Ureter (tissue), 1 donor: ENCODE results near the gene SERPING1. TPM values are rescaled to one million over a fixed set of nuclear protein-coding genes. Genes with fewer than 3 reads are reported as not detected.

ENCODE experiments used
- DNase-seq: peaks from one replicate; pipeline ENCODE4 v3.0.0-alpha.2; 2020; ENCODE audit warnings: low spot score
- total RNA-seq: library from RNA; stranded (reverse); gene quantifications from one replicate; pipeline ENCODE4 v1.2.4, GENCODE V29; 2023
- donor health status: DM: yes; HTN: yes; CAD: no.

SERPING1 gene
- total RNA-seq, 1 donor from 2014 or later: 302 TPM

- DNase-seq: no peak
Observed at GRCh38 chr11:57652662-57653061, 55.2 kb downstream of the SERPING1 start.

GRCh38 chr11:57653163-57653562, 55.7 kb downstream of the SERPING1 start:
- DNase-seq: no peak

- no peak for DNase-seq
Observed at GRCh38 chr11:57656885-57657193, 59.4 kb downstream of the SERPING1 start.

GRCh38 chr11:57657194-57658022, 59.9 kb downstream of the SERPING1 start, which contains the start of gene CLP1:
Gene CLP1, plus strand, starts transcription at chr11:57657762. Its CDS starts 1,715 bp downstream, at chr11:57659477.
- DNase-seq: peak; percentile 100

- no peak for DNase-seq
Observed at GRCh38 chr11:57658023-57658361, 60.5 kb downstream of the SERPING1 start.

GRCh38 chr11:57659669-57660068, 62.2 kb downstream of the SERPING1 start:
- no peak for DNase-seq

GRCh38 chr11:57662893-57663292, 65.4 kb downstream of the SERPING1 start:
- DNase-seq: no peak

GRCh38 chr11:57663975-57664374, 66.5 kb downstream of the SERPING1 start:
- no peak for DNase-seq

Other genes starting within 250 kb of the SERPING1 start
- gene PRG3, start 216.5 kb upstream of the SERPING1 start, total RNA-seq: not detected
- 0.55 TPM for gene PRG2, start 207.0 kb upstream of the SERPING1 start, total RNA-seq
- gene SLC43A3, start 170.6 kb upstream of the SERPING1 start, total RNA-seq: 27.2 TPM
- 1.5 TPM for gene RTN4RL2, start 137.2 kb upstream of the SERPING1 start, total RNA-seq
- 10.4 TPM for gene SLC43A1, start 82.0 kb upstream of the SERPING1 start, total RNA-seq
- 50.5 TPM for gene TIMM10, start 66.9 kb upstream of the SERPING1 start, total RNA-seq
- not detected for gene SMTNL1, start 60.1 kb upstream of the SERPING1 start, total RNA-seq
- gene UBE2L6, start 30.0 kb upstream of the SERPING1 start, total RNA-seq: 83.1 TPM
- 0.44 TPM for gene YPEL4, start 52.2 kb downstream of the SERPING1 start, total RNA-seq
- 10.0 TPM for gene CLP1, start 60.1 kb downstream of the SERPING1 start, total RNA-seq
- gene ZDHHC5, start 70.4 kb downstream of the SERPING1 start, total RNA-seq: 91.9 TPM
- 12.7 TPM for gene MED19, start 114.5 kb downstream of the SERPING1 start, total RNA-seq
- 108 TPM for gene TMX2, start 114.9 kb downstream of the SERPING1 start, total RNA-seq
- gene SELENOH, start 143.8 kb downstream of the SERPING1 start, total RNA-seq: 111 TPM
- gene BTBD18, start 154.1 kb downstream of the SERPING1 start, total RNA-seq: not detected
- gene CTNND1, start 164.1 kb downstream of the SERPING1 start, total RNA-seq: 426 TPM